Measurements from ENCODE around the gene ARPC4.

DNA sequence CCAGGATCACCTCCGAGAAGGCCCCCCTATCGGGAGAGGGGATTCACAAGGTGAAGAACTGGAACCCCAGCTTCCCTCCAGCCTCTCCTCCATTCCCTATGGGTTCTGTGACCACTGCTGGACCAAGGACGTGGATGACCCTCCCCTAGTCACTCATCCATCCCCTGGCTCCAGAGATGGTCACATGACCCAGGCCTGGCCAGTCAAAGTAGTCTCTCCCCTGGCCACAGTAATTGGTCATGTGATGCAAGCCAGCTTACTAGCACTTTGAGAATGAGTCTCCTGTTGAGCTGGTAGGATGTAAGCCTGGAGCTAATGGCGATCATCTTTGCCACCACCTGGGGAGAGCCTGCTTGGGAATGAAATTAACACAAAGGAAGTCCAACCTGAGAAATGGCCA, 27.0 kb upstream of the ARPC4 start:
- TF ChIP-seq, protein P1, sequence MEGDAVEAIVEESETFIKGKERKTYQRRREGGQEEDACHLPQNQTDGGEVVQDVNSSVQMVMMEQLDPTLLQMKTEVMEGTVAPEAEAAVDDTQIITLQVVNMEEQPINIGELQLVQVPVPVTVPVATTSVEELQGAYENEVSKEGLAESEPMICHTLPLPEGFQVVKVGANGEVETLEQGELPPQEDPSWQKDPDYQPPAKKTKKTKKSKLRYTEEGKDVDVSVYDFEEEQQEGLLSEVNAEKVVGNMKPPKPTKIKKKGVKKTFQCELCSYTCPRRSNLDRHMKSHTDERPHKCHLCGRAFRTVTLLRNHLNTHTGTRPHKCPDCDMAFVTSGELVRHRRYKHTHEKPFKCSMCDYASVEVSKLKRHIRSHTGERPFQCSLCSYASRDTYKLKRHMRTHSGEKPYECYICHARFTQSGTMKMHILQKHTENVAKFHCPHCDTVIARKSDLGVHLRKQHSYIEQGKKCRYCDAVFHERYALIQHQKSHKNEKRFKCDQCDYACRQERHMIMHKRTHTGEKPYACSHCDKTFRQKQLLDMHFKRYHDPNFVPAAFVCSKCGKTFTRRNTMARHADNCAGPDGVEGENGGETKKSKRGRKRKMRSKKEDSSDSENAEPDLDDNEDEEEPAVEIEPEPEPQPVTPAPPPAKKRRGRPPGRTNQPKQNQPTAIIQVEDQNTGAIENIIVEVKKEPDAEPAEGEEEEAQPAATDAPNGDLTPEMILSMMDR (conservative IDR thresholded peaks at IDR 0.05 in 1 of 2, IDR thresholded peaks at IDR 0.05 in 1 of 2; ENCODE audit: extremely low read depth in 1 of 2, insufficient read depth in 1 of 2, low read depth in 1 of 2, low read length in 2 of 2): no peak
- TF ChIP-seq EZH2 (IDR thresholded peaks at IDR 0.05; ENCODE audit: borderline replicate concordance, low read length): no peak

All from mammary epithelial cell (primary cell).